Thyroid gland (tissue), 4 donors: ENCODE measurements around the gene SCLY. TPM values are rescaled to one million over a fixed set of nuclear protein-coding genes. Genes with fewer than 3 reads are reported as not detected.

ENCODE experiments used
- DNase-seq, 2 donors: peaks; one replicate each; pipeline ENCODE4 v3.0.0-alpha.2; 2019
- H3K27ac ChIP-seq, 3 donors: fragments of 200-600 bp; sonication (generic); 1 replicate in 2 of 3; 2 replicates in 1 of 3; pipeline ENCODE4 v1.5.1; 2016 to 2019; ENCODE audit warnings: mild to moderate bottlenecking in 1 of 3, moderate library complexity in 1 of 3
- H3K27me3 ChIP-seq: fragments of 200-600 bp; sonication (generic); one replicate; pipeline ENCODE4 v1.5.1; 2019
- H3K36me3 ChIP-seq, 2 donors: fragments of 200-600 bp; sonication (generic); one replicate each; pipeline ENCODE4 v1.5.1; 2016 to 2019
- H3K4me1 ChIP-seq, 2 donors: fragments of 200-600 bp; sonication (generic); one replicate each; pipeline ENCODE4 v1.5.1; 2017 to 2019
- H3K4me3 ChIP-seq, 3 donors: fragments of 200-600 bp; sonication (generic); replicated peaks in 1 of 3; 1 replicate in 2 of 3; 2 replicates in 1 of 3; pipeline ENCODE4 v1.5.1; 2016; ENCODE audit warnings: mild to moderate bottlenecking in 1 of 3
- H3K9me3 ChIP-seq: fragments of 200-600 bp; sonication (generic); one replicate; pipeline ENCODE4 v1.5.1; 2017
- POLR2A ChIP-seq, 2 donors: fragments of 450-650 bp; IDR thresholded peaks; one replicate each; pipeline ENCODE4 v1.6.1; 2017; ENCODE audit warnings: antibody characterized with exemption in 2 of 2, mild to moderate bottlenecking in 2 of 2, moderate library complexity in 1 of 2
- WGBS, 2 donors: methylation state at CpG; one replicate each; pipeline ENCODE4 v1.1.5; 2017; 5-methylcytosine and 5-hydroxymethylcytosine counted together
- intact Hi-C: fragments of 100-400 bp; cut with DNase I; formaldehyde crosslinking; loops from one replicate; pipeline ENCODE4 v1.15.1; 2023
- total RNA-seq, 4 donors: library from RNA; depleted of rRNA; stranded (reverse); fragments of >200 nt; gene quantifications; one replicate each; pipeline ENCODE4 v1.2.3, GENCODE V29; 2016
- TF ChIP-seq, protein P1 (sequence below), 6 experiments: fragments of 200-600 bp in 3 of 6; fragments of 450-650 bp in 3 of 6; sonication (generic) in 3 of 6; IDR thresholded peaks; one replicate each; pipeline ENCODE4 v1.5.1; 2016 to 2019; ENCODE audit warnings: antibody characterized with exemption in 6 of 6, mild to moderate bottlenecking in 2 of 6, inconsistent platforms in 1 of 6, moderate library complexity in 1 of 6

Gene SCLY
- total RNA-seq, 4 donors from 2014 or later: 21.8 to 48.2 (median 31.0) TPM

- no peaks in the 10 kb centered on the region for H3K27me3 ChIP-seq
- intact Hi-C loops: no loop called here
Observed at GRCh38 chr2:238125127-238125885, 64.5 kb downstream of the SCLY start.

GRCh38 chr2:238126338-238126737 lies 65.5 kb downstream of the SCLY start:
- Histone ChIP-seq H3K4me1 (peaks cover 0 to 5% of the 10 kb centered on the region in 2 donors), H3K27ac (no peak overlapping the region), H3K27me3 (no peaks in the 10 kb centered on the region), H3K9me3 (no peaks in the 10 kb centered on the region), H3K4me3 (no peak overlapping the region), H3K36me3 (no peaks in the 10 kb centered on the region)
- TF ChIP-seq, protein P1, sequence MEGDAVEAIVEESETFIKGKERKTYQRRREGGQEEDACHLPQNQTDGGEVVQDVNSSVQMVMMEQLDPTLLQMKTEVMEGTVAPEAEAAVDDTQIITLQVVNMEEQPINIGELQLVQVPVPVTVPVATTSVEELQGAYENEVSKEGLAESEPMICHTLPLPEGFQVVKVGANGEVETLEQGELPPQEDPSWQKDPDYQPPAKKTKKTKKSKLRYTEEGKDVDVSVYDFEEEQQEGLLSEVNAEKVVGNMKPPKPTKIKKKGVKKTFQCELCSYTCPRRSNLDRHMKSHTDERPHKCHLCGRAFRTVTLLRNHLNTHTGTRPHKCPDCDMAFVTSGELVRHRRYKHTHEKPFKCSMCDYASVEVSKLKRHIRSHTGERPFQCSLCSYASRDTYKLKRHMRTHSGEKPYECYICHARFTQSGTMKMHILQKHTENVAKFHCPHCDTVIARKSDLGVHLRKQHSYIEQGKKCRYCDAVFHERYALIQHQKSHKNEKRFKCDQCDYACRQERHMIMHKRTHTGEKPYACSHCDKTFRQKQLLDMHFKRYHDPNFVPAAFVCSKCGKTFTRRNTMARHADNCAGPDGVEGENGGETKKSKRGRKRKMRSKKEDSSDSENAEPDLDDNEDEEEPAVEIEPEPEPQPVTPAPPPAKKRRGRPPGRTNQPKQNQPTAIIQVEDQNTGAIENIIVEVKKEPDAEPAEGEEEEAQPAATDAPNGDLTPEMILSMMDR (IDR thresholded peaks at IDR 0.05): no peak
- TF ChIP-seq POLR2A (IDR thresholded peaks at IDR 0.05): no peak
- 85 to 94% methylated on average over 2 of the region's 2 CpGs for WGBS, 2 donors
- no peak for DNase-seq
- intact Hi-C loops: no loop called here

More at GRCh38 chr2:238125127-238125885, 64.5 kb downstream of the SCLY start:
- TF ChIP-seq POLR2A (IDR thresholded peaks at IDR 0.05): no peak
- TF ChIP-seq, protein P1 (IDR thresholded peaks at IDR 0.05): no peak
- H3K36me3 ChIP-seq: no peaks in the 10 kb centered on the region
- peaks cover 0 to 5% of the 10 kb centered on the region in 2 donors for H3K4me1 ChIP-seq
- H3K4me3 ChIP-seq: no peak overlapping the region
- no peak for DNase-seq
- WGBS, 2 donors: 88% methylated on average over 13 to 16 of the region's 20 CpGs
- no peak overlapping the region for H3K27ac ChIP-seq
- no peaks in the 10 kb centered on the region for H3K9me3 ChIP-seq

- Histone ChIP-seq H3K4me1 (peaks cover 0 to 5% of the 10 kb centered on the region in 2 donors), H3K27me3 (no peaks in the 10 kb centered on the region), H3K36me3 (no peaks in the 10 kb centered on the region), H3K9me3 (no peaks in the 10 kb centered on the region), H3K4me3 (no peak overlapping the region), H3K27ac (no peak overlapping the region)
- TF ChIP-seq, protein P1 (IDR thresholded peaks at IDR 0.05): no peak
- no peak for TF ChIP-seq POLR2A (IDR thresholded peaks at IDR 0.05)
- DNase-seq: no peak
- 70 to 81% methylated on average over 2 of the region's 2 CpGs for WGBS, 2 donors
- intact Hi-C loops: no loop called here
Observed at GRCh38 chr2:238126775-238127164, 66.0 kb downstream of the SCLY start.

- Histone ChIP-seq H3K4me3 (no peak overlapping the region), H3K4me1 (peaks cover 0 to 5% of the 10 kb centered on the region in 2 donors), H3K27me3 (no peaks in the 10 kb centered on the region), H3K36me3 (no peaks in the 10 kb centered on the region), H3K27ac (no peak overlapping the region), H3K9me3 (no peaks in the 10 kb centered on the region)
- intact Hi-C loops: no loop called here
- 54 to 61% methylated on average over 23 to 27 of the region's 36 CpGs for WGBS, 2 donors
- TF ChIP-seq, protein P1 (IDR thresholded peaks at IDR 0.05): peak in 1 of 6 experiments; percentile 27
- no peak for TF ChIP-seq POLR2A (IDR thresholded peaks at IDR 0.05)
- DNase-seq: peak; percentile 54 to 66
Observed at GRCh38 chr2:238127165-238128060, 66.6 kb downstream of the SCLY start.
